Choroid plexus epithelial cell (primary cell): Measurements from ENCODE around the gene CST7.

Experiments used
- DNase-seq: peaks from one replicate; pipeline ENCODE4 v3.0.0-alpha.2; 2010; ENCODE audit warnings: low read depth
- H3K4me3 ChIP-seq: 2 replicates; pipeline ENCODE4 v1.5.1; 2011; ENCODE audit warnings: low read depth, mild to moderate bottlenecking, control low read depth, low read length, moderate library complexity
- TF ChIP-seq, protein P1 (sequence below): conservative IDR thresholded peaks from 2 replicates; pipeline ENCODE4 v1.5.1; 2011; ENCODE audit warnings: low read depth, mild to moderate bottlenecking, control low read depth, inconsistent platforms, low read length, moderate library complexity

CST7 gene

DNA sequence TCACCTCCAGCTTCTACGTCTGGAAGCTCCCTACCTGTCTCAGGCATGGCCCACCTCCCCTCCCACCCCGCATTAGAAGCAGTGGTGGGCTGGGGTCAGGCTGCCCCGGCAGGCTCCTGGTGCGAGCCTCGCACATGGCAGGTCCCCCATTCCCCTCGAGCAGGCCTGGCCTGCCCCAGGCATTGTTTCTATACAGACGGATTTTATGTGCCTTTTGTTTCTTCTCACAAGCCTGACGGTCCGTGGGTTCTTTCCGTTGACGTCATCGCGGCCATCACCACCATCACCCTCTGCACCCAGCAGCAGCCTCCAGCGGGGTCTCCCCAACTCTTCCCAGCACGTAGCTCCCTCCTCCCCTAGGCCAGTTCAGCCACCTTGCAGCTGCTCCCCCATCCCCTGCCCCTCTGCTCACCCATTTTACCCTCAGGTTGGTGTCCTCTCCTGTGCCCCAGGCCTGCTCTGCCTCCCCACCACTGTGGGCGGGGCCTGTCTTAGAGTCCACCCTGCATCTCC, 4.6 kb downstream of the CST7 start:
- DNase-seq: no peak
- TF ChIP-seq, protein P1, sequence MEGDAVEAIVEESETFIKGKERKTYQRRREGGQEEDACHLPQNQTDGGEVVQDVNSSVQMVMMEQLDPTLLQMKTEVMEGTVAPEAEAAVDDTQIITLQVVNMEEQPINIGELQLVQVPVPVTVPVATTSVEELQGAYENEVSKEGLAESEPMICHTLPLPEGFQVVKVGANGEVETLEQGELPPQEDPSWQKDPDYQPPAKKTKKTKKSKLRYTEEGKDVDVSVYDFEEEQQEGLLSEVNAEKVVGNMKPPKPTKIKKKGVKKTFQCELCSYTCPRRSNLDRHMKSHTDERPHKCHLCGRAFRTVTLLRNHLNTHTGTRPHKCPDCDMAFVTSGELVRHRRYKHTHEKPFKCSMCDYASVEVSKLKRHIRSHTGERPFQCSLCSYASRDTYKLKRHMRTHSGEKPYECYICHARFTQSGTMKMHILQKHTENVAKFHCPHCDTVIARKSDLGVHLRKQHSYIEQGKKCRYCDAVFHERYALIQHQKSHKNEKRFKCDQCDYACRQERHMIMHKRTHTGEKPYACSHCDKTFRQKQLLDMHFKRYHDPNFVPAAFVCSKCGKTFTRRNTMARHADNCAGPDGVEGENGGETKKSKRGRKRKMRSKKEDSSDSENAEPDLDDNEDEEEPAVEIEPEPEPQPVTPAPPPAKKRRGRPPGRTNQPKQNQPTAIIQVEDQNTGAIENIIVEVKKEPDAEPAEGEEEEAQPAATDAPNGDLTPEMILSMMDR: no peak
- no peak overlapping the region for H3K4me3 ChIP-seq

GRCh38 chr20:24954151-24954550, 5.1 kb downstream of the CST7 start:
- TF ChIP-seq, protein P1: no peak
- H3K4me3 ChIP-seq: no peak overlapping the region
- no peak for DNase-seq

- TF ChIP-seq, protein P1: no peak
- H3K4me3 ChIP-seq: no peak overlapping the region
- no peak for DNase-seq
Measured at GRCh38 chr20:24954566-24954965, 5.5 kb downstream of the CST7 start.

GRCh38 chr20:24955045-24955444, 6.0 kb downstream of the CST7 start:
- TF ChIP-seq, protein P1: no peak
- H3K4me3 ChIP-seq: no peak overlapping the region
- DNase-seq: no peak

DNA sequence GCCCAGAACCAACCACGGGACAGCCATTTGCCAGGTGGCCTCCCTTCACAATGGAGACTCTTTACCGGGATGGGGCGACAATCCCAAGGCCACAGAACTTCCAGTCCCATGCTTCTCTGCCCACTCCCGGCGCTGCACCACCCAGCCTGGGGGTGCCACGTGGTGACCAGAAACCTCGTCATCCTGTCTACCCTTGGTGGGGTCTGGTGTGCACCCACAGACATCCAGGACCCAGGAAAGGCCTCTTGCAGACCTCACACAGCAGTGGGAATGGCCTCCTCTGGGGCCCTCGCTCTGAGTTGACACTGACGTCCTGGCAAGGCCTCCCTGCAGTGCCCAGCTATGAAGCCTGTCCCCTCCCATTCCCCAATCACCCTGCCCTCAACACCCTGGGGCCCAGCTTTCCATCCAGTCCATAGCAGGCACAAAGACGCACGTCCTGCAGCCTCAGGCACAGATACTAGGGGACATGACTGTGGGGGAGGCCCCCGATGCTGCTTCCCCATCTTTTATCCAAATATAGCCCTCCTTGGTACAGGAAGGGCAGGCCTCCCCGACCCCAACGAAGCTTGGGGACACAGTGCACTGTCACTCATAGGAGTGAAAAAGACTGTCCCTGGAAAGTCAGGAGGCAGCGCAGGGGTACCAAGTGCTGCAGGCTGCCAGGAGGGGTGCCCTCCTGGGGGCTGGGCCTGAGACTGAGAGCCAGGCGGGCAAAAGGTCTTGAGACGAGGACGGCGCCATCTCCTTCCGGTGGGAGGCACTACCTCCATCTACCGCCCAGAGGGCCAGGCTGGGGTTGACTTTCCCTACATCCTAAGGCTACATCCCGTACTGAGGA, 7.2 kb downstream of the CST7 start:
- TF ChIP-seq, protein P1: no peak
- no peak for DNase-seq
- H3K4me3 ChIP-seq: no peak overlapping the region

GRCh38 chr20:24957326-24958016, 8.4 kb downstream of the CST7 start:
- DNase-seq: no peak
- TF ChIP-seq, protein P1: no peak
- H3K4me3 ChIP-seq: no peak overlapping the region
